HG03196 (cell line): ENCODE data around the gene COL6A3.
"Not testable (repeated sequence)": the region's sequence is repeated elsewhere in the genome, so short reads cannot be mapped to it uniquely, and the experiment has no call there.

Source experiments
- ATAC-seq: cut with Tn5 transposase; IDR thresholded peaks from one replicate; pipeline ENCODE4 v1.9.1; 2021; ENCODE audit not compliant: unreplicated experiment

COL6A3 gene

GRCh38 chr2:237320801-237321560 is 93.0 kb downstream of the COL6A3 start:
- no peak for ATAC-seq

GRCh38 chr2:237319887-237320286 is 94.1 kb downstream of the COL6A3 start:
- ATAC-seq: no peak

DNA sequence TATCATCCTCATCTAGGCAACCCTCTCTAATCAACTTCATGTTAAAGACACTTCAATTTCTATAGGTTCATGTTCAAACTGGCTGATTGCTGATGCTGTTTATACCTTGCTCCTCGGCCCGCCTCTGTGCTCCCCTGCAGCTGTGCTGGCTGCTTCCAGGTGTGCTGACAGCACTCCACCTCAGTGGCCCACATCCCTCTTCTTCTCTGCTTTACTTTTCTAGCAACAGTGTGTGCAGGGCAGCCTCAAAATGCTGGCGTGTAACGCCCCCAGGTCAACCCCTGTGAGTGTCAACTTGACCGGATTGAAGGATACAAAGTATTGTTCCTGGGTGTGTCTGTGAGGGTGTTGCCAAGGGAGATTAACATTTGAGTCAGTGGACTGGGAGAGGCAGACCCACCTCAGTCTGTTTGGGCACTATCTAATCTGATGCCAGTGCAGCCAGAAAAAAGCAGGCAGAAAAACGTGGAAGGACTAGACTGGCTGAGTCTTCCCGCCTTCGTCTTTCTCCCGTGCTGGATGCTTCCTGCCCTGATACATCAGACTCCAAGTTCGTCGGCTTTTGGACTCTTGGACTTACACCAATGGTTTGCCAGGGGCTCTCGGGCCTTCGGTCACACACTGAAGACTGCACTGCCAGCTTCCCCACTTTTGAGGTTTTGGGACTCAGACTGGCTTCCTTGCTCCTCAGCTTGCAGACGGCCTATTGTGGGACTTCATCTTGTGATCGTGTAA is 94.7 kb downstream of the COL6A3 start:
- ATAC-seq: no peak

DNA sequence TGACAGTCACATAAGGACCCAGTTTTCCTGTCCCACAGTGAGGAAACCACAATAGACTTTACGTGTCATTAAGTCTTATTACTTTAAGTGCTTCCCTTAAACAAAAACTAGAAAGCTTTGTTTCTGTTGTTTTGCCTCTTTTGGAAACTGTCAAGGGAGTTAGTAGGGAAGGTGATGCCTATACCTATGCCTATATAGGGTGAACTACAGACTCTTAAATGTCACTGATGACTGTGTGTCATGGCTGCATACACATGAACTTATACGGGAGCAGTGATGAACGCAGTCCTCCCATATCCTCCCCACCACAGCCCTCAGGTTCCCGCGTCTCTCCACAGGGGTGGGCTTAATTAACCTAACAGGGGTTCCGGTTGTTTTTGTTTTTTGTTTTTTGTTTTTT is 97.6 kb downstream of the COL6A3 start:
- no peak for ATAC-seq

DNA sequence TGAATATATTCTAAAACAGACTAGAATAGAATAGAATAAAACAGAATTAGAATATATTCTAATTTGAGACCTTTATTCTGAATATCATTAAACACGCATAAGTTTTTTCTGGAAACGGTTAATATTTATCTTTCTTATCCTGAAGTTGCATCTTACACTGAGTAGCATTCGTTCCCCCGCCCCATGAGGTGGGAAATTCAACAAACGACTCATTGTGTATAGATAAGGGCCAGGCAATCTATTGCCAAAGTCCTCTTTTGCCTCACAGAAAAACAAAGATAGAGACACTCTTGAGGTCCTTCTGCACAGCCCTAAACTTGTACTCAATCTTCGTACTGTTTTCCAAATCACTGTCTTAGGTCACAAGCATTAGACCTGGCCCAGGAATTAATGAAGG is 98.1 kb downstream of the COL6A3 start:
- ATAC-seq: no peak

- no peak for ATAC-seq
These were observed 98.7 kb downstream of the COL6A3 start for GRCh38 chr2:237315170-237315828.

- ATAC-seq: no peak
These were observed 99.3 kb downstream of the COL6A3 start for GRCh38 chr2:237314681-237315080.

GRCh38 chr2:237314198-237314597 is 99.8 kb downstream of the COL6A3 start:
- no peak for ATAC-seq

DNA sequence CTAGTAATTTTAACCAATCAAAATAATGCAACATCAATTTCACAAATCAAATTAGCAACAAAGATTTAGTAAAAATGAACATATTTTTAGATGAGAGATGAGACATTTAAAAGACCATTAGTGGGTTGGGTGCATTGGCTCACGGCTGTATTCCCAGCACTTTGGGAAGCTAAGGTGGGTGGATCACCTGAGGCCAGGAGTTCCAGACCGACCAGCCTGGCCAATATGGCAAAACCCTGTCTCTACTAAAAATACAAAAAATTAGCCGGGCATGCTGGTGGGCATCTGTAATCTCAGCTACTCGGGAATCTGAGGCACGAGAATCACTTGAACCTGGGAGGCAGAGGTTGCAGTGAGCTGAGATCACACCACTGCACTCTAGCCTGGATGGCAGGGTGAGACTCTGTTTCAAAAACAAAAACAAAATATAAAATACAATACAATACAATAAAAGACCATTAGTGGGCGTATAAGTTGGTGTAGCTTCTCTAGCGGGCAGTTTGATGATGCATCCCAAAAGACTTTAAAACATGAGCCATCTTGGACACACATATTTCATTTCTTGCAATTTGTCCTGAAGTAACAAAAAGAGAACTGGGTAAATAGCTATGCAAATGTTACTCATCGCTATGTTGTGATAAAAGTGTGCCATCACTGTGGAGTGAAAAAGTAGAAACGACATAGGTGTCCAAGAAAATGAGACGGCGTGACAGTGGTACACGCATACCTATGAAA is 101.8 kb downstream of the COL6A3 start:
- ATAC-seq: no peak

GRCh38 chr2:237310515-237311114 is 103.3 kb downstream of the COL6A3 start:
- no peak for ATAC-seq

DNA sequence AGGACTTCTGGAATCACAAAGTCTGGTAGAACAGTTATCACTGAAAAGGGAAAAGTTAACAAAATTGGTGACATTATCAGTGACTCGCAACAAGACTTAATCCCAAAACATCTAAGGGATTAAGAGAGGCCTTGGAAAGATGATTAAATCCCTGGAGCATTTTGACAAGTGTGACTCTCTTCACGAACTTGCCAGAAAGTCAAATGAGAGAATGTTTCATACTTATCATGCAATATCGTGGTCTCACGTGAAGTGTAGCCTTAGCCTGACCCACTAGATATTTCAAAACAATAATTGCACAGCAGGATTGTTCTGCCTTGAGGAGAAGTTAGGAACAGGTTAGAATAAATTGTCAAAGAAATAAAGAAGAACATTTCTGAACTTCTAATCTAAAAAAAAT is 104.5 kb downstream of the COL6A3 start:
- no peak for ATAC-seq

DNA sequence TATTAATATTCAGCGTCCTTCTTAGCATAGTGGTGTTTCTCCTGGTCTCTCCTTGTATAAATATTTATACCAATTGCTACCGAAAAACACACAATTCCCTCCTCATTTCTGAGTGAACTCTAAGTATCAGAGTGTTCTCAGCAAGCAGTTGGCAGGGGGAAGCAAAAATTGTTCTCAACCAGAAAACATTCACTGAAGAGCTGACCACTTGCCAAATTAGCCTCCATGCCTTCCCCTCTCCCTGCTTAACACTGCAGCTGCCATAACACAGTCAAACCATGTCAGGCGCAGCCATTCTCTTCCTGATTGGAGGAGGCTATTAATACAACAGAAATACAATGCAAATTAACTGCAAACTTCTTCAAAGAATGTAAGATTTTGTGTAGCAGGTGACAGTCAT is 105.0 kb downstream of the COL6A3 start:
- no peak for ATAC-seq

DNA sequence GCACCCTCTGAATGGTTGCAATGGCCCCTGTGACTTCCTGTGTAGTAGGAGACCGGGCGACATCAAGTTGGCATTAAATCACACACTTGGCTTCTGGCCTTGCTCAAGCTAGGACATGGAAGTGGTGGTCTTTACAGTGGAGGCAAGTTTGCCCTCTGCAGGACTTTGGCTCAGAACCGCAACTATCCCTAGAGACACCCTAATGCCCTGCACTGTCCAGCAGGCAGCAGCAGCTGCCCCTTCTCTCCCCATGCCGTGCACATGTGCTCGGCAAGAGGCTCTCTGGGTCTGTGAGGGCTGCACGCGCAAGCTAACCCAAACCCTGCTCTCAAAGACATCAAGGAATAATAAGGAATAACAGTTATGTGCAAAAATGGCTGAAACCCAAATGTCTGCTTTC is 106.5 kb downstream of the COL6A3 start:
- no peak for ATAC-seq

- ATAC-seq: no peak
These were observed 107.2 kb downstream of the COL6A3 start for GRCh38 chr2:237306787-237307170.

DNA sequence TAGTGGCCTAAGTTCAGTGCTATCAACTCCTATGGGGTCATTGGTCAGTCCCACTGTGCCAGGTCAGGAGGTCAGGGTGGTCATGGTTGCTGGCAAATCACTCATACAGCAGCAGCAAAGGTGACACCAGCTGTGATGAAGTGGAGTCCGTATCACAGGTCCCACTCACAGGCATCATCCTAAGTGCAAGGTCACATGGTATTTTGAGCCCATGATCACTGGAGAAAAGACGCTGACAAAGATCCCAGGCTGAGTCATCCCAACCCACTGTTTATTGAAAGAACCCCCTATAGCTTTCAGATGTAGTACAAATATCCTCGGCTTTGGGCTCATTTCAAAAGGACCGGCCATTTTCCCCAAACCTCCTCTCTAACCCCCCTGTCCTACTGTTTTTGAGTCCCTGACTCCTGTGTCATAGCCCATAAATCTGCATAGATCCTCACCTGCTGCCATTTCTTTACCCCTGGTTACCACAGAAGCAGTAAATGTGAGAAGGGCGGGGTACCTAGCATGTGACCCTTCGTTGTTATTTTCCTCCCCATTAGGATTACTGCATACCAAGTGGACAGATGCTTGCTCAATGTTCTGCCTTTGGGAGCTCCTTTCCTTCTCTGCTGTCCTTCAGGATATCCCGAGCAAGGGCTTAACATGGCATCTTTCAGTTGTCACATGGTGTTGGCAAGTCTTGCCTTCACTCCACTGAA is 107.7 kb downstream of the COL6A3 start:
- ATAC-seq: no peak

DNA sequence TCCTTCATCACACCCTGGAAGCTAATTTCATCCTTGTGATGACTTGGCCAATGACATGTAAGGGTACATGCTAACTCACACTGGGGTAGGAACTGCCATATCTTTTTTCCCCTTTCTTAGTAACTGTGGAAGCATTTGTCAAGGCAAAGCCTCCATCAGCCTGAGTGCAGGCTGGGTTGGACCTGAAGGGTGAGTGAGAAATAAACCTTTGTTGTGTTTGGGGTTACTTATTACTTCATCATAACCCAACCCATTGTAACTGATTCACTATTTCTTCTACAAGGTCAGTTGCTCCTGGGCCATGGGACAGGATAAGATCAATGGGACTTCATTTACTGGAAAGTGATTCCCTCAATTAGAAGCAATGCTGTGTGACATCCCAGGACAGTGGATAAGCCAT is 108.4 kb downstream of the COL6A3 start:
- ATAC-seq: no peak

DNA sequence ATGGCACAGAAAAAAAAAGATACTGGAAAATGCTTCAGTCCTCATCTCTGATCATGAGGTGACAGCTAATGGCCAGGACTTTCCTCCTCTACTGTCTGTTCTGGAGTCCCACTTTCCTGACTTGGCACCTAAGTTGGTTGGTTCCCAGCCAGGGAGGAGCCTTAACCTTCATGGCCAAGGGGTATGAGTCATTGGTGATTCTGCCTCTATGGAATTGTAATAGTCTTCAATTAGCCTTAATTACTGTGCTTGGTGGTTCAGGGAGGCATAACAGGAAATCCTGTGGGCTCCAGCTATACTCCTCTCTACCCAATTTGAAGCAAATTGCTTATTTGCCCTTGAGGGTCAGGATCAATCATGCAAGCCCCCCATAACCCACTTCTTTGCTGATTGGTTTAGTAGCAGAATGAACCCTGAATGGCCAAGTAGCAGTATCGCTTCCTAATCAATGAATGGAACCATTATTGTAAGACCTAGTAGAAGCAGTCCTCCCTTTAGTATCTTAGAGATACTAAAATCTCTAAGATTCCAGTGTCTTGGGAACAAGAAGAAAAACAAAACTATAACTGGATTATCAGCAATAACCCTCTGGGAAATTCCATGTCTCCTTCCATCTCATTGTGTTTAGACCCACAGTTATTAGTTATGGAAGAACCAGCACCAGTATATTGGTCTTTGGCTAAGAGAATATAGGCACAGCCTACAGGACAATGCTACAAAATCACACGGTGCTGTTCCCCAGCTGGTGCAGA is 109.0 kb downstream of the COL6A3 start:
- no peak for ATAC-seq

- not testable (repeated sequence) for ATAC-seq
These were observed 110.7 kb downstream of the COL6A3 start for GRCh38 chr2:237303244-237303643.

- ATAC-seq: no peak
These were observed 112.4 kb downstream of the COL6A3 start for GRCh38 chr2:237301595-237301994.

GRCh38 chr2:237300739-237301138 is 113.2 kb downstream of the COL6A3 start:
- ATAC-seq: no peak
